Ovary (tissue), 3 donors: ENCODE data around the gene TPST1.

ENCODE experiments used
- POLR2A ChIP-seq: fragments of 450-650 bp; IDR thresholded peaks from one replicate; pipeline ENCODE4 v1.6.1; 2017; ENCODE audit warnings: antibody characterized with exemption, mild to moderate bottlenecking, moderate library complexity
- TF ChIP-seq, protein P1 (sequence below), 3 donors: fragments of 450-650 bp in 2 of 3; fragments of 200-600 bp in 1 of 3; IDR thresholded peaks; one replicate each; pipeline versions ENCODE4 v1.5.1 to v1.8.0; 2016 to 2022; ENCODE audit warnings: antibody characterized with exemption in 3 of 3, mild to moderate bottlenecking in 1 of 3
- donor health status: DM: no; HTN: no; CAD: no.

DNA sequence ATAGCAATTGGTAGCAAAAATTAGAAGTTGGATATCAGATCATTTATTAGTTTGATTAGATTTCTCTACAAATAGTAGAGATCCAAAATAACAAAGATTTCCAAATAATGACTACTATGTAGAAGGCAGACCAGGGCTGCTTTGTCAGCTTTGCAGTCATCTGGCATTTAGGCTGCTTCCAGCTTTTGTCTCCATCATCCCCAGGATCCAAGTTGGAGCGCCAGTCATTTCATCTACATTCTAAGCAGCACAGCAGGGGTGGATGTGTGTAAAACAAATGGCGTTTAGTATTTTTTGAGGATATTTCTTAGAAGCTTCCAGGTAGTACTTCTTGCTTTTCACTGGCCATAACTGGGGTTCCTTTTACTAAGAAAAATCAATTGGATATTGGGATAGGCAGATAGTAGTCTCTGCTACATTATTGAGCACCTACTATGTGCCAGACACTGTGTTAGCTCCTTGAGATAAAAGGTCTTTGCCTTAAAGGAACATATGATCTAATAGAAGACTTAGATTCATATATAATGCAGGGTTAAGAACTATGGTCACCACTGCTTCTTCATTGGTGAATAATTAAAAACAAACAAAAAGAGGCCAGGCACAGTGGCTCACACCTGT lies 41.5 kb downstream of the TPST1 start:
- TF ChIP-seq POLR2A: no peak
- TF ChIP-seq, protein P1, sequence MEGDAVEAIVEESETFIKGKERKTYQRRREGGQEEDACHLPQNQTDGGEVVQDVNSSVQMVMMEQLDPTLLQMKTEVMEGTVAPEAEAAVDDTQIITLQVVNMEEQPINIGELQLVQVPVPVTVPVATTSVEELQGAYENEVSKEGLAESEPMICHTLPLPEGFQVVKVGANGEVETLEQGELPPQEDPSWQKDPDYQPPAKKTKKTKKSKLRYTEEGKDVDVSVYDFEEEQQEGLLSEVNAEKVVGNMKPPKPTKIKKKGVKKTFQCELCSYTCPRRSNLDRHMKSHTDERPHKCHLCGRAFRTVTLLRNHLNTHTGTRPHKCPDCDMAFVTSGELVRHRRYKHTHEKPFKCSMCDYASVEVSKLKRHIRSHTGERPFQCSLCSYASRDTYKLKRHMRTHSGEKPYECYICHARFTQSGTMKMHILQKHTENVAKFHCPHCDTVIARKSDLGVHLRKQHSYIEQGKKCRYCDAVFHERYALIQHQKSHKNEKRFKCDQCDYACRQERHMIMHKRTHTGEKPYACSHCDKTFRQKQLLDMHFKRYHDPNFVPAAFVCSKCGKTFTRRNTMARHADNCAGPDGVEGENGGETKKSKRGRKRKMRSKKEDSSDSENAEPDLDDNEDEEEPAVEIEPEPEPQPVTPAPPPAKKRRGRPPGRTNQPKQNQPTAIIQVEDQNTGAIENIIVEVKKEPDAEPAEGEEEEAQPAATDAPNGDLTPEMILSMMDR (IDR thresholded peaks at IDR 0.05): no peak
